Left renal cortex interstitium (tissue), 4 donors: ENCODE measurements around the gene TRABD2B. TPM values are rescaled to one million over a fixed set of nuclear protein-coding genes. Genes with fewer than 3 reads are reported as not detected.

ENCODE experiments used
- DNase-seq, 4 donors: peaks; one replicate each; pipeline ENCODE4 v3.0.0-alpha.2; 2013; ENCODE audit warnings: low read depth in 4 of 4, low spot score in 2 of 4, missing footprints in 1 of 4
- polyA plus RNA-seq, 4 donors: library from polyadenylated mRNA; unstranded; fragments of 120-200 nt; gene quantifications; one replicate each; pipeline ENCODE4 v1.2.1, GENCODE V29; 2013; ENCODE audit not compliant: insufficient read length in 4 of 4

Gene TRABD2B
- polyA plus RNA-seq, 4 donors = 13.9 to 29.5 (median 23.1) TPM

DNA sequence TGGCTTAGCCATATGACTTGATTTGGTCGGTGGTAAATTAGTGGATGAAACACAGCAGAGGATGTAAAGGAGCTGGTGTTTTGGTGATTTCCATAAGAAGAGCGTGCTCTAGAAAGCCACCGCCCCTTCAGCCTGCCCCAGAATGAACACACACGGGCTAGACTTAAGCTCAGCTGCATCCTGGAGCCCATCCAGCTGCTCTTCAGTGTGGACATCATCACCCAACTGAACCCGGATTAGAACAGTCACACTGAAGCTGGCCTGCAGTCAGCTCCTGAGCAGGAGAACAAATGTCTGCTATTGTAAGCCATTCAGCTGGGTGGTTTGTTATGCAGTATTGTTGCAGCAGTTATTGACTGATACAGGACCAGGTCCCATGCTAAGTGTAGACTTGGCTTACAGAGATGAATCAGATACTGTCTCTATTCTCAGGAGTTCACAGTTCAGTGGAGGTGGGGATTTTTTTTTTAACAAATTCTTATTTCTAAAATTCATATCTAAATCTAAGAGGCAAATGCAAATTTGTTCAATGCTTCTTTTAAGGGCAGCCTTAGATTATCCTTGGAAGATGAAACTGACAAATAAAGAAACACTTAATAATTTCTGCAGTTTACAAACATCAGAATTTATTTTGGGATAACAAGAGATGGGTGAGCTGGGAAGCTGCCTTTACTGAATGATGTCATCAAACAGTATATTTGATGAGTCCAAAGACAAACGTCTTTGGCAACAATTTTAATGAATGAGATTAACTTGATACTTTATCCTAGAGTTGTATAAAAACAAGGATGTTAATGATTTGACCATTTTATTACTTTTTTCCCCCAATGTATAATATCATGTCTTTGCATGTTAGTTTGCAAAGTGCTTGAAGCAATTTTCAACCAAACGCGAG is 251.2 kb downstream of the TRABD2B start:
- DNase-seq = no peak

DNA sequence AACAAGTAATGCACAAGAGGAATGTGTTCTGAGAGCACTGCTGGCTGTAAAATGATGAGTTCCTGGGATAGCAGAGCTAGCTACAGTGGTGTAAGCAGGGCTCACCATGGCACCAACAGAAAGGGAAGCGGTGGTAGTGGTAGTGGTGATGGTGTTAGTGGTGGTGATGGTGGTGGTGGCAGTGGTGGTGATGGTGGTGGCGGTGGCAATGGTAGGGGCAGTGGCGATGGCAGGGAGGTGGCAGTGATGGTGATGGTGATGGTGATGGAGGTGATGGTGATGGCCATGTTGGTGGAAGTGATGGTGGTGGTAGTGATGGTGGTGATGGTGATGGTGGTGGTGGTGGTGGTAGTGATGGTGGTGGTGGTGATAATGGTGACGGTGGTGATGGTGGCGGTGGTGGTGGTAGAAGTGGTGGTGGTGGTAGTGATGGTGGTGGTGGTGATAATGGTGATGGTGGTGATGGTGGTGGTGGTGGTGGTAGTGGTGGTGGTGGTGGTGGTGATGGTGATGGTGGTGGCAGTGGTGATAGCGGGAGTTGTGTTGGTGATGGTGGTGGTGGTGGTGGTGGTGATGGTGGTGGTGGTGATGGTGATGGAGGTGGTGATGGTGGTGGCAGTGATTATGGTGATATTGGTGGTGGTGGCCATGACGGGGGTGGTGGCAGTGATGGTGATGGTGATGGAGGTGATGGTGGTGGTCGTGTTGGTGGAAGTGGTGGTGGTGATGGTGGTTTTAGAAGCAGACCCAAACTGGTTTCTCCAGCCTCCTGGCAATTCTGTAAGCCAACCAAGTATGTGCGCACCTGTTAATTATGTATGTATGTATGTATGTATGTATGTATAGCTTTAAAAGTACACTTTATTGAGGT is 254.1 kb downstream of the TRABD2B start:
- DNase-seq = no peak

GRCh38 chr1:47738560-47739182 is 258.5 kb downstream of the TRABD2B start:
- DNase-seq = peak in 1 of 4 donors; percentile 56

DNA sequence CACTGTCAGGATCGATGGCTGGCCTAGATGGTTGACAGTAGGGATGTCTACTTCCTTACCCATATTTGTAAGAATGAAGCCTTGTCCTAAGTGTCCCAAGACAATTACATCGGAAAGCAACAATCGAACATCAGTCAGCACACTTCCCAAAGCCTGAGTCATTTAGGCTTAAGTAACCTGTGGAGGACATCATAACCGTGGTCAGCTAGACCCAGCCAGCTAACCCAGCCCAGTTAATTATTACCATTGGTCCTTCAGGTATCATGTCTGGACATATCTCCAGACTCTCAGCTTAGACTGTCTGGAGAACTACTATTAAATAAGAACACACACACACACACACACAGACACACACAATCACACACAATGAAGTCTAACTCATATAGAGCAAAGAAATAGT is 264.7 kb downstream of the TRABD2B start:
- no peak for DNase-seq

GRCh38 chr1:47731730-47732129 is 265.5 kb downstream of the TRABD2B start:
- no peak for DNase-seq

DNA sequence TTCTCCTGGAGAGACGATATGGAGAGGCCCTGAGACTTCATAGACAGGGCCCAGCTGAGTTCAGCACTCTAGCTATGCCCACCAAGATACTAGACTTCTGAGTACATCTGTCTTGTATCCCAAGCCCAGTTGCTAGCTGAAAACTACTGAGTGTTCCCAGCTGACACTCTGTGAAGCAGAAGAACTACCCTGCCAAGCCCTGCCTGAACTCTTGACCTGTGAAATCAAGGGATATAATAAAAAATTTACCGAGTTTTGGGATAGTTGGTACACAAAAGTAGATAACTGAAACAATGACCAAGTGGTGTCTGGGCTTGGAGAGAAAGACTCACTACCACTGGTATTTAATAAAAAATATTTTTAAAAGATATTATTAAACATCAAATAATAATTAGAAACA is 267.5 kb downstream of the TRABD2B start:
- no peak for DNase-seq

DNA sequence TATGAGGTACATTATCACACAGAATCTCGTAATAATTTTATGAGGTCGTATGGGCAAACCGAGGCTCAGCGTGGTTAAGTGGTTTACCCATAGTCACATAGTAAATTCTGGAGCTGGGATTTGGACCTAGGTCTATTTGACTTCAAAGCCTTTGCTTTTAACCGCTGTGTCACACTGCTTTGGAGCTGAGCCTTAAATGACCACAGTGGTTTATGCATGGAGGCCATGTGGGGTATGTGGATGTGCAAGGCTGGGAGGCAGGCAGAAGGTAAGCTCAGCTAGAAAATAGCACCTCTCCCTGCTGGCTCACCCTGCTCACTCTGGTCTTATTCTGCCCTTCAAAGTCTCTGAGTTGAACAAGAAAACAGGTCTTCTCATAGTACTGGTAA is 269.5 kb downstream of the TRABD2B start:
- DNase-seq = no peak

- no peak for DNase-seq
Measured at GRCh38 chr1:47727051-47727696, 270.0 kb downstream of the TRABD2B start.

DNA sequence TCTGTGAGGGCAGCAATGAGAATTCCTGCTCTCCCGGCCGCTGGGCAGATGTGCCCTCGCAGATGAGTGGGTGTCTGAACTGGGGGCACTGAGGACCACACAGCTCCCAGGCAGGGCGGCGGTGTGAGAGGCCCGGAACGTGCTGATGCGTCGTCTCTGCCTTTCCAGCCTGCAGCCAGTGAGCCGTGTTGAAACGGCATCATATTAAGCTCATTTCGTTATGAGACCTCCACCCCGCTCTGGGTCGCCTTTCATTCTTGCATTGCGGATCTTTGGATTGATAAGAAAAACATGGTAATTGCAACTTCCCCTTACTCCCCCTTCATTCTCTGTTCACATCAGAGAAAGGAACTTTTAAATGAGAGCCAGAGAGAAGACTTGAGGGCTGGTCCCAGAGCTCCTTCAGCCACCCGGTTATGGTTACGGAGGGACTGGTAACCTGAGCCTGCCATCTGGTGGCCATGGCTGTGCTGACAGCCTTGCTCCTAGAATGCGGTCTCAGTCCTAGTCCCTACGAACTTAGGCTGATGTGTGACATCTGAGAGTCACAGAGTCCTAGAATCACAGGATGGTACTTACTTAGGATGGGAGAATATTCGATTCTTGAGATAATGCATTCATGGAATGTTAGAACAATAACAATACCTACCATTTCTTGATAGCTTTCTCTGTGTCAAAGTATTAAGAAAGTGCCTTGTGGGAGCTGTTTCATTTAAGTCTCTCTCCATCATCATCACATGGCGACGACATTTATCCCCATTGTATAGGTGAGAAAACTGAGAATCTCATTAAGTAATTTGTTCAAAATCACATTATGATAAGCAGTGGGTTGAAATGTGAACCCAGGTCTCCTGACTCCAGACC is 271.0 kb downstream of the TRABD2B start:
- DNase-seq = peak in 1 of 4 donors; percentile 79

GRCh38 chr1:47725511-47725991 is 271.6 kb downstream of the TRABD2B start:
- DNase-seq = no peak

DNA sequence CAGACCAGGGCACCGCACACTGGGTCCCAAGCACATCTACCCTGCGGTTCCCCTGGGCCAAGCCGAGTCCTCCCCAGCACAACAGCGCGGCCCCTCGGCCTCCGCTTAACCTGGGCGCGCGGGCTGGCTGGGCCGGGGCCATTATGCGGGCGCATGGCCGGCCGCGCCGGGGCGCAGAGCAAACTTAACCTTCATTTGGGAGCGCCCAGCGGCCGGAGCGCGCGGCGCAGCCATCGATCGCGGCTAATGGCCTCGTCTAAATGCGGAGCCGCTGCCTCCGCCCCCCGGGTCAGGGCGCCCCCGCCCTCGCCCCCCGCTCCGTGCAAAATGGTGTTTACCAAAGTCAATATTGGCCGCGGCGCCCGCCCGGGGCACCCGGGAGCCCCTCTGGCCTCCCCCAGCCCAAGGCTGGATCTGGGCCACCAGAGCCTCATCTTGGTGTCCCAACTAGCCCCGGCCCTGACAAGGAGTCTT is 272.1 kb downstream of the TRABD2B start:
- DNase-seq = peak in 1 of 4 donors; percentile 23

DNA sequence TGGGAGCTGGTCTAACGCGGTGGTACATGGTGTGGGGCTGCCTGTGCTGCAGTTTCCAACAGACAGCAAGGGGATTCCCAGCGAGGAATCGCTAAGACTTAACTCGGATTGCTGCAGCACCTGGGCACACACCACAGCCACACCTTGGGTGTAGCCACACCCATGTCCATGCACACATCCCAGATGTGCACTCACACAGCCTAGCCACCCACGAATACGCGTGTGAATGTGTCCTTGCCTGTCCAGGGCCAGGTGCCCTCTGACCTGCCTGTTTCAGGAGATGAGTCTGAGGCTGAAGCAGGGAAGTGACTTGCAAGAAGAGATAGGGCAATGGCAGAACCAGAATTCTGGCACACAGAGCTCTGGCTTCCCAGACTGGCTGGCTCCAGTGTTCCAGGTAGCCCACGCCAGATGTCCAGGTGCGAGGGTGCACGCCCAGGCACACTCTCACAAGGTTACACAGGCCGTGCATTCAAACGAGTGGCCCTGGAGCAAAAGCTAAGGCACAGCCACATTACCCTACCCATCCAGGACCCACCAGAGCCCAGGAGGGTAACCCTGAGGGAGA is 272.7 kb downstream of the TRABD2B start:
- DNase-seq = no peak

DNA sequence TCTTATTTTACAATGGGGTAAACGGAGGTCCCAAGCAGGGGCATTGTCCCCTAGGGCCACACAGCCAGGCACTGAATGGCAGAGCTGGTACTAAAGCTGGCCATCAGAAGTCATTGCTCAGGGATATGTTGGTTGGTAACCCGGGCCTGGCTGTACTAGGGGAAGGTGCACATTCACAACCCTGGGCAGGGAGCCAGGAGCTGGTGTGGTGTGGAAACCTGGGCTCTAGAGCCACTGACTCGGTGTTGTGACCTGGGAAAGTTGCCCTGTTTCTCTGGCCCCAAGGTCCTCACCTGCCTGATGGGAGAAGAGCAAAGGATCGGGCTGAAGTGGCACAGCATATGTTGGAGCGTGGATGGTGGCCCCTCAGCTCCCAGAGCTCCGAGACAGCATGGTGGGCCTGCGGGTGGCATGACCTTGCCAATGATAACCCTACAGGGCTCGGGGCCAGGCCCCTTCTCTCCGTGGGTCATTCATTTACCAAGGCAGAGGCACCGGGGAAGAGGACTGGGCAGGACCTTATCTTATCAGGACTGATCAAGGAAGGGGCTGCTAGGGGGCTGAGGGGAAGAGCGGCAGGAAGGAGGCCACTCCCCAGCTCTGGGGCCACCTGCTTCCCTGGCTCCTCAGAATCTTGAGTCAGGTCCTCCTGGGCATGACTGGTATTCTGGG is 274.1 kb downstream of the TRABD2B start:
- no peak for DNase-seq

- DNase-seq = no peak
Measured at GRCh38 chr1:47722101-47722500, 275.1 kb downstream of the TRABD2B start.

DNA sequence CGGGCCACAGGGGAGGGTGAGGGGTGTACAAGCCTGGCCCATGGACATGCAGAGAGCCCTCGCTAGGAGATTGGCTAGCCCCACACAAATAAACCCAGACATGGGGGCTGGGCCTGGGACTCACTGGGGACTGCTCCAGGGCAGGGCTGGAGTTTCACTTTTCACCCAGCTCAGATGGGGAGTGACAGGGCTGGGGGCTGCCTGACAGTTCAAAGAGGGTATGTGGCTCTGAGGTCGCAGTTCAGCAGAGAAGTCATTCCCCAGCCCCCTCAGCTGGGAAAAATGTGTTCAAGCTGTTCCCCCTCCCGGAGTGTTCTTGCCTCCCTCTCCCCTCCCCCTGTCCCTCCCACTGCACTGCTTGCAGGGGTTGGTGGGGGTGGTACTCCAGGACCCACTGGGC is 277.1 kb downstream of the TRABD2B start:
- DNase-seq = no peak

DNA sequence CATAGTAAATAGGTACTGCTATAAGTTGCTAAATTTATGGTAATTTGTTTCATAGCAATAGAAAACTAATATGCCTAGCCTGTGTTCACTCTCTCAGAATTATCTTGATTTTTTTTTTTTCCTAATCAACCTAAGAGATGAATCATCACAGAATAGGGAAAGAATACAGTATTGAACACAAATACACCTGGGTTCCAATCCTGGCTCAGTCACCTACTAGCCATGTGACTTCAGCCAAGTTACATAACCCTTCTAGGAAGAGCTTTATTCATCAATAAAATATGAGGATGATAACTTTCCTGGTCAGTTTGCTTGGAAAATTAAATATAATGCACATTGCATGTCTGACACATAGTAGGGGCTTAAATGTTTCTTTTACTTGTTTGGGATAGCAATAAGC is 279.8 kb downstream of the TRABD2B start:
- no peak for DNase-seq

GRCh38 chr1:47713975-47714767 is 283.0 kb downstream of the TRABD2B start:
- DNase-seq = no peak
